ENCODE measurements around the gene FMNL2. TPM values are rescaled to one million over a fixed set of nuclear protein-coding genes. Genes with fewer than 3 reads are reported as not detected.
A peak's percentile ranks its signal among the peaks of the same experiment; 100 is the strongest.

FMNL2 gene
- total RNA-seq, 1 donor from 2014 or later, result 24.7 TPM

- DNase-seq (ENCODE audit: low read depth), result no peak
- no peak for TF ChIP-seq CTCF (IDR thresholded peaks at IDR 0.05; ENCODE audit: insufficient read depth, low read length, severe bottlenecking)
- Histone ChIP-seq H3K36me3 (ENCODE audit: control insufficient read depth, insufficient read depth, low read length) (no peaks in the 10 kb centered on the region), H3K27me3 (ENCODE audit: control insufficient read depth, insufficient read depth, low read length) (no peaks in the 10 kb centered on the region), H3K4me3 (ENCODE audit: low read depth, low read length) (no peak overlapping the region)
- no peak for FAIRE-seq
Observed at GRCh38 chr2:152402780-152403759, 68.1 kb downstream of the FMNL2 start.

- FAIRE-seq (no peak), DNase-seq (ENCODE audit: low read depth) (peak; percentile 37)
- no peaks in the 10 kb centered on the region for H3K36me3 ChIP-seq (ENCODE audit: control insufficient read depth, insufficient read depth, low read length)
- no peak overlapping the region for H3K4me3 ChIP-seq (ENCODE audit: low read depth, low read length)
- no peaks in the 10 kb centered on the region for H3K27me3 ChIP-seq (ENCODE audit: control insufficient read depth, insufficient read depth, low read length)
- TF ChIP-seq CTCF (IDR thresholded peaks at IDR 0.05; ENCODE audit: insufficient read depth, low read length, severe bottlenecking), result no peak
Observed at GRCh38 chr2:152405206-152406118, 70.5 kb downstream of the FMNL2 start.

- Histone ChIP-seq H3K27me3 (ENCODE audit: control insufficient read depth, insufficient read depth, low read length) (no peaks in the 10 kb centered on the region), H3K36me3 (ENCODE audit: control insufficient read depth, insufficient read depth, low read length) (no peaks in the 10 kb centered on the region), H3K4me3 (ENCODE audit: low read depth, low read length) (no peak overlapping the region)
- no peak for TF ChIP-seq CTCF (IDR thresholded peaks at IDR 0.05; ENCODE audit: insufficient read depth, low read length, severe bottlenecking)
- FAIRE-seq, result no peak
- no peak for DNase-seq (ENCODE audit: low read depth)
Observed at GRCh38 chr2:152406119-152406835, 71.3 kb downstream of the FMNL2 start.

GRCh38 chr2:152406836-152407161, 71.8 kb downstream of the FMNL2 start:
- no peaks in the 10 kb centered on the region for H3K36me3 ChIP-seq (ENCODE audit: control insufficient read depth, insufficient read depth, low read length)
- H3K4me3 ChIP-seq (ENCODE audit: low read depth, low read length), result no peak overlapping the region
- FAIRE-seq, result no peak
- no peak for TF ChIP-seq CTCF (IDR thresholded peaks at IDR 0.05; ENCODE audit: insufficient read depth, low read length, severe bottlenecking)
- no peak for DNase-seq (ENCODE audit: low read depth)
- no peaks in the 10 kb centered on the region for H3K27me3 ChIP-seq (ENCODE audit: control insufficient read depth, insufficient read depth, low read length)

- H3K27me3 ChIP-seq (ENCODE audit: control insufficient read depth, insufficient read depth, low read length), result no peaks in the 10 kb centered on the region
- FAIRE-seq (no peak), DNase-seq (ENCODE audit: low read depth) (peak; percentile 56)
- no peak overlapping the region for H3K4me3 ChIP-seq (ENCODE audit: low read depth, low read length)
- TF ChIP-seq CTCF (IDR thresholded peaks at IDR 0.05; ENCODE audit: insufficient read depth, low read length, severe bottlenecking), result no peak
- no peaks in the 10 kb centered on the region for H3K36me3 ChIP-seq (ENCODE audit: control insufficient read depth, insufficient read depth, low read length)
Observed at GRCh38 chr2:152407204-152407721, 72.3 kb downstream of the FMNL2 start.
